Brain microvascular endothelial cell (primary cell): Measurements from ENCODE around the gene TOMM22.

Source experiments
- DNase-seq: peaks from one replicate; pipeline ENCODE4 v3.0.0-alpha.2; 2020
- H3K27ac ChIP-seq: fragments of 250-450 bp; sonication (Bioruptor Pico); 2 replicates; pipeline ENCODE4 v1.5.1; 2020; ENCODE audit warnings: mild to moderate bottlenecking, moderate library complexity
- H3K27me3 ChIP-seq: fragments of 250-450 bp; sonication (Bioruptor Pico); replicated peaks from 2 replicates; pipeline ENCODE4 v1.5.1; 2020; ENCODE audit warnings: mild to moderate bottlenecking
- H3K36me3 ChIP-seq: fragments of 250-450 bp; sonication (Bioruptor Pico); replicated peaks from 2 replicates; pipeline ENCODE4 v1.5.1; 2020; ENCODE audit warnings: mild to moderate bottlenecking
- H3K4me3 ChIP-seq: 2 replicates; pipeline ENCODE4 v1.5.1; 2011; ENCODE audit warnings: low read depth, mild to moderate bottlenecking, control low read depth, low read length, moderate library complexity
- CTCF ChIP-seq: IDR thresholded peaks from 2 replicates; pipeline ENCODE4 v1.5.1; 2011; ENCODE audit warnings: low read depth, mild to moderate bottlenecking, moderate library complexity, low read length, control low read depth, inconsistent platforms; ENCODE audit errors: missing control alignments
- in situ Hi-C: cut with HindIII; loops from 2 replicates; pipeline ENCODE4 v1.10.0; 2017; ENCODE audit warnings: low sequenced_read_pairs, low pct_ligation_motif_present

Gene TOMM22

GRCh38 chr22:38713921-38714320 lies 32.2 kb downstream of the TOMM22 start:
- H3K4me3 ChIP-seq: no peak overlapping the region
- H3K36me3 ChIP-seq: peaks cover 24% of the 10 kb centered on the region
- no peak overlapping the region for H3K27ac ChIP-seq
- no peak for TF ChIP-seq CTCF
- no peak for DNase-seq
- H3K27me3 ChIP-seq: no peaks in the 10 kb centered on the region
- in situ Hi-C loops: no loop called here

- Histone ChIP-seq H3K27ac (no peak overlapping the region), H3K36me3 (peaks cover 24% of the 10 kb centered on the region)
- TF ChIP-seq CTCF: no peak
Observed at GRCh38 chr22:38715176-38715764, 33.5 kb downstream of the TOMM22 start.

GRCh38 chr22:38715852-38716251 lies 34.1 kb downstream of the TOMM22 start:
- Histone ChIP-seq H3K27ac (no peak overlapping the region), H3K27me3 (no peaks in the 10 kb centered on the region), H3K4me3 (no peak overlapping the region), H3K36me3 (peaks cover 24% of the 10 kb centered on the region)
- in situ Hi-C loops: no loop called here
- no peak for TF ChIP-seq CTCF
- no peak for DNase-seq

More at GRCh38 chr22:38715176-38715764, 33.5 kb downstream of the TOMM22 start:
- no peak for DNase-seq
- in situ Hi-C loops: no loop called here
- Histone ChIP-seq H3K4me3 (no peak overlapping the region), H3K27me3 (no peaks in the 10 kb centered on the region)

- Histone ChIP-seq H3K27me3 (no peaks in the 10 kb centered on the region), H3K4me3 (no peak overlapping the region), H3K27ac (no peak overlapping the region), H3K36me3 (peaks cover 25% of the 10 kb centered on the region)
- in situ Hi-C loops: no loop called here
- no peak for DNase-seq
- no peak for TF ChIP-seq CTCF
Observed at GRCh38 chr22:38716271-38716670, 34.5 kb downstream of the TOMM22 start.

GRCh38 chr22:38716826-38717225 lies 35.1 kb downstream of the TOMM22 start:
- Histone ChIP-seq H3K4me3 (no peak overlapping the region), H3K36me3 (peaks cover 30% of the 10 kb centered on the region), H3K27ac (no peak overlapping the region), H3K27me3 (no peaks in the 10 kb centered on the region)
- no peak for TF ChIP-seq CTCF
- in situ Hi-C loops: no loop called here
- no peak for DNase-seq

GRCh38 chr22:38717244-38717643 lies 35.5 kb downstream of the TOMM22 start:
- in situ Hi-C loops: no loop called here
- Histone ChIP-seq H3K27ac (no peak overlapping the region), H3K4me3 (no peak overlapping the region), H3K27me3 (no peaks in the 10 kb centered on the region), H3K36me3 (peaks cover 33% of the 10 kb centered on the region)
- TF ChIP-seq CTCF: no peak
- DNase-seq: no peak
